Measurements from ENCODE around the gene DGLUCY. TPM values are rescaled to one million over a fixed set of nuclear protein-coding genes. Genes with fewer than 3 reads are reported as not detected.

Gene DGLUCY
- total and polyA plus RNA-seq, 2 of the 13 experiments (the other 11 are each of a cell fraction or from before 2014, with no cell fraction given) = 14.8 to 36.3 TPM

DNA sequence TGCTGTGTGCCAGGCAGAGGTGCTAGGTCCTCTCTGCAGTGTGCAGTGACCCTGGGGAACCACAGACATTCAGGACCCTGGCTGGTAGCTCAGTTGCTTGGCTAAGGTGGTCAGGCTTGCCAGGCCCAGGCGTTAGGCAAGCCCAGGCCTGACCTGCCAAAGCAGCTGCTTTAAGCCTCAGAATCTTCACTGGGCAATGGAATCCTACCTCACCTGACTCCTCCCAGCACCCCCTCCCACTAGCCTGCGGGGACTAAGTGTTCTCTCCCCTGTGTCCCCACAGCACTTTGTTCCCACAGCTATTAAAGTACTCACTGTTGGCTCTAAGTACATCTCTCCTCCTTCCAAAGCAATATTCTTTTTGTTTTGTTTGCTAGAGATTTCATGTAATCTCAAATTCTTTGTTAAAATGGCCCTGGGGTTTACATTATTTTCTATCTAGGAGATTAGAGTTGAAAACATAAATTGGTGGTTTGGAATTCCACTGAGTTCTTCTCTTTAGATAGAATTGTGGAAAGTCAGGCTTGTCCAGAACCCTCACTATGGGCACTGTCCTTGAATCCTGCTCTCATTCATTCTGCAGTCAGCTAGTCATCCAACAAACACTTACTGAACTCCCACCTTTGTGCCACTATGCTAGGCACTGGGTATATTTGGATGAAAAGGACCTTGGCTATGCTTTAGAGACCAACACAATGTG is 44.4 kb downstream of the DGLUCY start:
- Histone ChIP-seq H3K27ac (ENCODE audit: extremely low read length, insufficient read depth, low read length) (no peak overlapping the region), H3K9me3 (ENCODE audit: low read length) (no peaks in the 10 kb centered on the region), H3K27me3 (ENCODE audit: control insufficient read depth in 1 of 2, insufficient read depth in 2 of 2, low read length in 2 of 2) (no peaks in the 10 kb centered on the region), H3K4me1 (ENCODE audit: insufficient read depth, low read length) (peaks cover 38% of the 10 kb centered on the region), H3K4me2 (ENCODE audit: low read depth, low read length) (no peak overlapping the region), H3K9ac (ENCODE audit: insufficient read depth, low read depth, low read length) (no peak overlapping the region), H3K36me3 (replicated peaks in 1 of 2; ENCODE audit: control insufficient read depth in 1 of 2, insufficient read depth in 2 of 2, low read length in 2 of 2) (peaks cover 12 to 37% of the 10 kb centered on the region in 2 experiments), H3K79me2 (ENCODE audit: insufficient read depth, low read length) (no peaks in the 10 kb centered on the region), H2AFZ (ENCODE audit: low read length) (no peak overlapping the region), H4K20me1 (ENCODE audit: insufficient read depth, low read length) (peaks cover 6% of the 10 kb centered on the region; the same call in 1 of the 2 replicates), H3K4me3 (replicated peaks in 1 of 3; ENCODE audit: insufficient read depth in 1 of 3, low read depth in 2 of 3, low read length in 3 of 3) (no peak overlapping the region)
- ChIA-PET CTCF (ENCODE audit: low intra/inter-chr PET ratio, low total read pairs) (no interaction called here), POLR2A (interaction anchor here (1.2 kb wide), 1 partner anchor 44 kb away, joined by 3 read pairs; the partner anchor contains the start of gene DGLUCY)
- no peak for FAIRE-seq
- DNase-seq (ENCODE audit: low spot score) = no peak
- in situ Hi-C loops (cut with HindIII; ENCODE audit: extremely low pct_ligation_motif_present, low pct_unique_long_range_greater_than_20kb) (no loop called here), intact Hi-C loops (cut with micrococcal nuclease; ENCODE audit: unreplicated experiment) (no loop called here)
- WGBS (ENCODE audit: low lambda C conversion rate) = 95% methylated on average over 1 of the region's 2 CpGs
- no TSS peak for BruUV-seq (replicated peaks)
- no peak for ATAC-seq
- TF ChIP-seq TSC22D2 (CRISPR knock-in tag; IDR thresholded peaks at IDR 0.05; ENCODE audit: borderline replicate concordance) = no peak
- TF ChIP-seq ZNF788 (CRISPR knock-in tag; IDR thresholded peaks at IDR 0.05; ENCODE audit: borderline replicate concordance) = no peak
- no peak for TF ChIP-seq CREM (IDR thresholded peaks at IDR 0.05)
- no peak for TF ChIP-seq CREM (CRISPR knock-in tag; IDR thresholded peaks at IDR 0.05)
- TF ChIP-seq, protein P1, sequence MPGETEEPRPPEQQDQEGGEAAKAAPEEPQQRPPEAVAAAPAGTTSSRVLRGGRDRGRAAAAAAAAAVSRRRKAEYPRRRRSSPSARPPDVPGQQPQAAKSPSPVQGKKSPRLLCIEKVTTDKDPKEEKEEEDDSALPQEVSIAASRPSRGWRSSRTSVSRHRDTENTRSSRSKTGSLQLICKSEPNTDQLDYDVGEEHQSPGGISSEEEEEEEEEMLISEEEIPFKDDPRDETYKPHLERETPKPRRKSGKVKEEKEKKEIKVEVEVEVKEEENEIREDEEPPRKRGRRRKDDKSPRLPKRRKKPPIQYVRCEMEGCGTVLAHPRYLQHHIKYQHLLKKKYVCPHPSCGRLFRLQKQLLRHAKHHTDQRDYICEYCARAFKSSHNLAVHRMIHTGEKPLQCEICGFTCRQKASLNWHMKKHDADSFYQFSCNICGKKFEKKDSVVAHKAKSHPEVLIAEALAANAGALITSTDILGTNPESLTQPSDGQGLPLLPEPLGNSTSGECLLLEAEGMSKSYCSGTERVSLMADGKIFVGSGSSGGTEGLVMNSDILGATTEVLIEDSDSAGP (CRISPR knock-in tag; IDR thresholded peaks at IDR 0.05; ENCODE audit: borderline replicate concordance) = no peak
- TF ChIP-seq IRF2 (CRISPR knock-in tag; IDR thresholded peaks at IDR 0.05) = no peak
- TF ChIP-seq, protein P2, sequence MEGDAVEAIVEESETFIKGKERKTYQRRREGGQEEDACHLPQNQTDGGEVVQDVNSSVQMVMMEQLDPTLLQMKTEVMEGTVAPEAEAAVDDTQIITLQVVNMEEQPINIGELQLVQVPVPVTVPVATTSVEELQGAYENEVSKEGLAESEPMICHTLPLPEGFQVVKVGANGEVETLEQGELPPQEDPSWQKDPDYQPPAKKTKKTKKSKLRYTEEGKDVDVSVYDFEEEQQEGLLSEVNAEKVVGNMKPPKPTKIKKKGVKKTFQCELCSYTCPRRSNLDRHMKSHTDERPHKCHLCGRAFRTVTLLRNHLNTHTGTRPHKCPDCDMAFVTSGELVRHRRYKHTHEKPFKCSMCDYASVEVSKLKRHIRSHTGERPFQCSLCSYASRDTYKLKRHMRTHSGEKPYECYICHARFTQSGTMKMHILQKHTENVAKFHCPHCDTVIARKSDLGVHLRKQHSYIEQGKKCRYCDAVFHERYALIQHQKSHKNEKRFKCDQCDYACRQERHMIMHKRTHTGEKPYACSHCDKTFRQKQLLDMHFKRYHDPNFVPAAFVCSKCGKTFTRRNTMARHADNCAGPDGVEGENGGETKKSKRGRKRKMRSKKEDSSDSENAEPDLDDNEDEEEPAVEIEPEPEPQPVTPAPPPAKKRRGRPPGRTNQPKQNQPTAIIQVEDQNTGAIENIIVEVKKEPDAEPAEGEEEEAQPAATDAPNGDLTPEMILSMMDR (CRISPR knock-in tag; IDR thresholded peaks at IDR 0.05) = no peak
- TF ChIP-seq, protein P3, sequence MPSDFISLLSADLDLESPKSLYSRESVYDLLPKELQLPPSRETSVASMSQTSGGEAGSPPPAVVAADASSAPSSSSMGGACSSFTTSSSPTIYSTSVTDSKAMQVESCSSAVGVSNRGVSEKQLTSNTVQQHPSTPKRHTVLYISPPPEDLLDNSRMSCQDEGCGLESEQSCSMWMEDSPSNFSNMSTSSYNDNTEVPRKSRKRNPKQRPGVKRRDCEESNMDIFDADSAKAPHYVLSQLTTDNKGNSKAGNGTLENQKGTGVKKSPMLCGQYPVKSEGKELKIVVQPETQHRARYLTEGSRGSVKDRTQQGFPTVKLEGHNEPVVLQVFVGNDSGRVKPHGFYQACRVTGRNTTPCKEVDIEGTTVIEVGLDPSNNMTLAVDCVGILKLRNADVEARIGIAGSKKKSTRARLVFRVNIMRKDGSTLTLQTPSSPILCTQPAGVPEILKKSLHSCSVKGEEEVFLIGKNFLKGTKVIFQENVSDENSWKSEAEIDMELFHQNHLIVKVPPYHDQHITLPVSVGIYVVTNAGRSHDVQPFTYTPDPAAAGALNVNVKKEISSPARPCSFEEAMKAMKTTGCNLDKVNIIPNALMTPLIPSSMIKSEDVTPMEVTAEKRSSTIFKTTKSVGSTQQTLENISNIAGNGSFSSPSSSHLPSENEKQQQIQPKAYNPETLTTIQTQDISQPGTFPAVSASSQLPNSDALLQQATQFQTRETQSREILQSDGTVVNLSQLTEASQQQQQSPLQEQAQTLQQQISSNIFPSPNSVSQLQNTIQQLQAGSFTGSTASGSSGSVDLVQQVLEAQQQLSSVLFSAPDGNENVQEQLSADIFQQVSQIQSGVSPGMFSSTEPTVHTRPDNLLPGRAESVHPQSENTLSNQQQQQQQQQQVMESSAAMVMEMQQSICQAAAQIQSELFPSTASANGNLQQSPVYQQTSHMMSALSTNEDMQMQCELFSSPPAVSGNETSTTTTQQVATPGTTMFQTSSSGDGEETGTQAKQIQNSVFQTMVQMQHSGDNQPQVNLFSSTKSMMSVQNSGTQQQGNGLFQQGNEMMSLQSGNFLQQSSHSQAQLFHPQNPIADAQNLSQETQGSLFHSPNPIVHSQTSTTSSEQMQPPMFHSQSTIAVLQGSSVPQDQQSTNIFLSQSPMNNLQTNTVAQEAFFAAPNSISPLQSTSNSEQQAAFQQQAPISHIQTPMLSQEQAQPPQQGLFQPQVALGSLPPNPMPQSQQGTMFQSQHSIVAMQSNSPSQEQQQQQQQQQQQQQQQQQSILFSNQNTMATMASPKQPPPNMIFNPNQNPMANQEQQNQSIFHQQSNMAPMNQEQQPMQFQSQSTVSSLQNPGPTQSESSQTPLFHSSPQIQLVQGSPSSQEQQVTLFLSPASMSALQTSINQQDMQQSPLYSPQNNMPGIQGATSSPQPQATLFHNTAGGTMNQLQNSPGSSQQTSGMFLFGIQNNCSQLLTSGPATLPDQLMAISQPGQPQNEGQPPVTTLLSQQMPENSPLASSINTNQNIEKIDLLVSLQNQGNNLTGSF (CRISPR knock-in tag; IDR thresholded peaks at IDR 0.05) = no peak
- no peak for TF ChIP-seq ZZZ3 (CRISPR knock-in tag; IDR thresholded peaks at IDR 0.05; ENCODE audit: borderline replicate concordance)
- TF ChIP-seq ARHGAP35 (CRISPR knock-in tag; IDR thresholded peaks at IDR 0.05; ENCODE audit: borderline replicate concordance) = no peak
- TF ChIP-seq, protein P4, sequence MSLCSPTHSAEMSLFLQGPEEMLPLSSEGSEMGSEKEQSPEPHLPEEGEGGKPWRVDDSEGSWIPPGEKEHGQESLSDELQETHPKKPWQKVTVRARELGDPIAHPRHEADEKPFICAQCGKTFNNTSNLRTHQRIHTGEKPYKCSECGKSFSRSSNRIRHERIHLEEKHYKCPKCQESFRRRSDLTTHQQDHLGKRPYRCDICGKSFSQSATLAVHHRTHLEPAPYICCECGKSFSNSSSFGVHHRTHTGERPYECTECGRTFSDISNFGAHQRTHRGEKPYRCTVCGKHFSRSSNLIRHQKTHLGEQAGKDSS (CRISPR knock-in tag; IDR thresholded peaks at IDR 0.05; ENCODE audit: borderline replicate concordance, low read depth) = no peak
- no peak for TF ChIP-seq HNRNPLL (IDR thresholded peaks at IDR 0.05; ENCODE audit: low read depth, low read length, poor library complexity, severe bottlenecking)
- TF ChIP-seq PRMT3 (CRISPR knock-in tag; IDR thresholded peaks at IDR 0.05; ENCODE audit: borderline replicate concordance, low read depth) = no peak

Data from HepG2 (cell line).